Ascending aorta (tissue), 2 donors: ENCODE data around the gene HPS3. TPM values are rescaled to one million over a fixed set of nuclear protein-coding genes. Genes with fewer than 3 reads are reported as not detected.

Source experiments
- DNase-seq, 2 donors: peaks; one replicate each; pipeline ENCODE4 v3.0.0-alpha.2; 2019; ENCODE audit warnings: low spot score in 2 of 2
- H3K27ac ChIP-seq, 2 donors: fragments of 200-600 bp; sonication (generic); one replicate each; pipeline ENCODE4 v1.5.1; 2016 to 2017; ENCODE audit warnings: mild to moderate bottlenecking in 1 of 2
- H3K27me3 ChIP-seq: fragments of 200-600 bp; sonication (generic); one replicate; pipeline ENCODE4 v1.5.1; 2017
- H3K36me3 ChIP-seq, 2 donors: fragments of 200-600 bp; sonication (generic); one replicate each; pipeline ENCODE4 v1.5.1; 2016
- H3K4me1 ChIP-seq, 2 donors: fragments of 200-600 bp; sonication (generic); one replicate each; pipeline ENCODE4 v1.5.1; 2016 to 2017; ENCODE audit warnings: mild to moderate bottlenecking in 1 of 2
- H3K4me3 ChIP-seq, 2 donors: fragments of 200-600 bp; sonication (generic); one replicate each; pipeline ENCODE4 v1.5.1; 2016 to 2017; ENCODE audit warnings: mild to moderate bottlenecking in 1 of 2
- H3K9me3 ChIP-seq, 2 donors: fragments of 200-600 bp; sonication (generic); one replicate each; pipeline ENCODE4 v1.5.1; 2016
- intact Hi-C: fragments of 100-400 bp; cut with DNase I; formaldehyde crosslinking; loops from one replicate; pipeline ENCODE4 v1.15.1; 2023
- total RNA-seq: library from RNA; depleted of rRNA; stranded (reverse); fragments of >200 nt; gene quantifications from one replicate; pipeline ENCODE4 v1.1.0, GENCODE V29; 2016
- TF ChIP-seq, protein P1 (sequence below), 3 experiments: fragments of 200-600 bp in 2 of 3; fragments of 450-650 bp in 1 of 3; sonication (generic) in 2 of 3; IDR thresholded peaks; one replicate each; pipeline ENCODE4 v1.5.1; 2016 to 2019; ENCODE audit warnings: antibody characterized with exemption in 3 of 3, mild to moderate bottlenecking in 1 of 3, moderate library complexity in 1 of 3

The HPS3 gene
- total RNA-seq, 1 donor from 2014 or later = 18.9 TPM

DNA sequence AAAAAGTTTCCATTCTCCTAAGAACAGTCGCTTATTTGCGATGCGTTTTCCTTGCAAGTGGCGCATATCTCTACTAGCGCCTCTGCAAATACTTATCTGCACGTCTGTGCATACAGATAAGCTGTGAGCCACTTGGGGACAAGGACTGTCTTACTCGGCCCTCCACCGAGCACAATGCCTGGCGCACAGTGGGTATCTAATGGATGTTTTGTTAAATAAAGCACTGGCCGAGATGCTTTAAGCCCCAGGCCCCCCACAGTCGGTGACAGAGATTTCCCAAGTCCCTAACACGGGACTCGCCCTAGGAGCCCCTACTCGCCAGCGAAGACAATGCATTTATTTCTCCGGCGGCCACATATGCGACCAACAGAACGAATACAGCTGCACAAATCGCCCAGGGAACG, 43.6 kb upstream of the HPS3 start:
- H3K9me3 ChIP-seq = no peaks in the 10 kb centered on the region
- H3K36me3 ChIP-seq = peaks cover 0 to 4% of the 10 kb centered on the region in 2 donors
- TF ChIP-seq, protein P1, sequence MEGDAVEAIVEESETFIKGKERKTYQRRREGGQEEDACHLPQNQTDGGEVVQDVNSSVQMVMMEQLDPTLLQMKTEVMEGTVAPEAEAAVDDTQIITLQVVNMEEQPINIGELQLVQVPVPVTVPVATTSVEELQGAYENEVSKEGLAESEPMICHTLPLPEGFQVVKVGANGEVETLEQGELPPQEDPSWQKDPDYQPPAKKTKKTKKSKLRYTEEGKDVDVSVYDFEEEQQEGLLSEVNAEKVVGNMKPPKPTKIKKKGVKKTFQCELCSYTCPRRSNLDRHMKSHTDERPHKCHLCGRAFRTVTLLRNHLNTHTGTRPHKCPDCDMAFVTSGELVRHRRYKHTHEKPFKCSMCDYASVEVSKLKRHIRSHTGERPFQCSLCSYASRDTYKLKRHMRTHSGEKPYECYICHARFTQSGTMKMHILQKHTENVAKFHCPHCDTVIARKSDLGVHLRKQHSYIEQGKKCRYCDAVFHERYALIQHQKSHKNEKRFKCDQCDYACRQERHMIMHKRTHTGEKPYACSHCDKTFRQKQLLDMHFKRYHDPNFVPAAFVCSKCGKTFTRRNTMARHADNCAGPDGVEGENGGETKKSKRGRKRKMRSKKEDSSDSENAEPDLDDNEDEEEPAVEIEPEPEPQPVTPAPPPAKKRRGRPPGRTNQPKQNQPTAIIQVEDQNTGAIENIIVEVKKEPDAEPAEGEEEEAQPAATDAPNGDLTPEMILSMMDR (IDR thresholded peaks at IDR 0.05) = no peak
- peaks cover 4 to 6% of the 10 kb centered on the region in 2 donors for H3K4me1 ChIP-seq
- no peaks in the 10 kb centered on the region for H3K27me3 ChIP-seq
- H3K4me3 ChIP-seq = peak overlapping the region; percentile 74 to 84
- DNase-seq = no peak
- intact Hi-C loops = loop anchor here (1.0 to 5.0 kb wide), 2 partner anchors 43 to 114 kb away; partner anchors contain the start of gene HPS3
- peak overlapping the region; percentile 3 to 74 for H3K27ac ChIP-seq

DNA sequence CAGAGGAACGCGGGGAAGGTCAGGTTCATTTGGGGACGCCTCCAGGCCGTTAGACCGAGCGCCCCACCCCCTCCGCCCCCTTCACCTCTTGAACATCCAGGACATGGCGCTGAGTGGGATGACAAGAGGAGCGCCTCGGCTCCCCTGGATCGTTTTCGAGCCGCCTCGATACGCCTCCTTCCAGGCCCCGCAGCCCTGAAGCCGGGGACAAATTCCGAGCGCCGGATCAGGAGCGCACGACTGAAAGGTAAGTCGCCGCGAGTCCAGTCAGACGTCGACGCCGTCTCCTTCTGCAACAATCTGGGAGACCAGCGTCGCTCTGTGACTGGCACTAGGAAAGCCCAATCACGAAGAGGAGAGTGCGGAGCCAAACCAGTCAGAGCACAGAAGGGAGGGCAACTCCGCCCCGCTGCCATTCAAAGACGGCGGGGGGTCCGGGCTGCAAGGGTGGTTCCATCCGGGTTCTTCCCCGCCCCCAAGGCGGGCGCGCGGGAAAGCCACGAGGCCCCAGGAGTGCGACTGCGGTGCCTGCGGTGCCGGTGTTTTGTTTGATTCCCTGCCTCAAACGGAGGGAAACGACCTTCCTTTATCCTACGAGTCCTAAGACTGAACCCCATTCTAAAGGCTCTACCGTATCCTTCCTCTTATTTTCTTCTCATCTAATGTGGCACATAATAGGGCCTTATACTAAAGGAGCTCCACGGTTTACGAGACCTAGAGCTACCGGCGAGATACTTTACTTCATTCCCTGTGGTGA, 43.0 kb upstream of the HPS3 start, which contains the start of gene HLTF:
Gene HLTF, minus strand, starts transcription at position 302 of the 757 bp plus-strand sequence. Its CDS starts 197 bp downstream, at position 105.
- Histone ChIP-seq H3K36me3 (peaks cover 0 to 4% of the 10 kb centered on the region in 2 donors), H3K27ac (peak within 1 kb of the TSS; percentile 3 to 74), H3K9me3 (no peaks in the 10 kb centered on the region), H3K4me1 (peaks cover 4 to 6% of the 10 kb centered on the region in 2 donors), H3K27me3 (no peaks in the 10 kb centered on the region), H3K4me3 (peak within 1 kb of the TSS; percentile 74 to 84)
- peak; percentile 86 to 97 for DNase-seq
- TF ChIP-seq, protein P1 (IDR thresholded peaks at IDR 0.05) = no peak
- intact Hi-C loops = loop anchor here (1.0 to 5.0 kb wide), 2 partner anchors 43 to 114 kb away; partner anchors contain the start of gene HPS3

DNA sequence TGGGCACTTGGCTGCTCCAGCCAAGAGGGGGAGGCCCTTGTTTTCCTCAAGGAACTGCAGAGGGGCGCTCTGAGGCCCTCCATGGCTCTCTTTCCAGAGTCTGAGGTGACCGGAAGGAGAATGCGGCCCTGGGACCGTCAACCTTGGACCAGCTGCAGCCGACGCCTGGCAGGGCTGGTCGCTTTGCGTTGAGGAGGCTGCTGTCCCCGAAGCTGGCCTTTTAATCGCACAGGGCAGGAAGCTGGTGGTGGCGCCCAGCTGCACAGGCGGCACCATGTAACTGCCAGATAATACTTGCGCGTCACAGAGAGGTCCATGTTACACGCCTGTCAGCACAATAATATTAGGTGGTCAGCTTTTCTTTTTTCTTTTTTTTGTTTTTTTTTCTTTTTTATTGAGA, 42.2 kb upstream of the HPS3 start:
- TF ChIP-seq, protein P1 (IDR thresholded peaks at IDR 0.05) = no peak
- H3K27me3 ChIP-seq = no peaks in the 10 kb centered on the region
- no peak for DNase-seq
- intact Hi-C loops = loop anchor here (5.0 kb wide), 1 partner anchor 115 kb away; no protein-coding TSS in a partner anchor
- peaks cover 4 to 6% of the 10 kb centered on the region in 2 donors for H3K4me1 ChIP-seq
- H3K36me3 ChIP-seq = peaks cover 0 to 4% of the 10 kb centered on the region in 2 donors
- no peaks in the 10 kb centered on the region for H3K9me3 ChIP-seq
- no peak overlapping the region for H3K4me3 ChIP-seq
- H3K27ac ChIP-seq = no peak overlapping the region

DNA sequence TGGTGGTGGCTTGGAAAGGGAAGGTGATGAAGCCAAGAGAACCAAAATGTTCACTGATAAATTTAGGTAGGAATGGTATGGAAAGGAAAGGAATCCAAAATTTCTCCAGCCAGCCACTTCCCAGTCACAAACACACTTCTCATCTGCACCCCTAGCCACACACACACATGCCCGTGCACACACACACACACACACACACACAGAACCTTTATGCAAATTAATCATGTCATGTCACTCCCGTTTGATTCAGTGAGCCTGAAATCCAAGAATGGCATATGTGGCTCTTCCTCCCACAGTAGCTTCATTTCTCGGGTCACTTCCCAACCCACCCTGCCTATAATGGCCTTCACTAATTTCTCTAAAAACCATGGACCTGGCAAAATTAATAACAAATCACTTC, 40.0 kb upstream of the HPS3 start:
- no peak overlapping the region for H3K4me3 ChIP-seq
- no peaks in the 10 kb centered on the region for H3K36me3 ChIP-seq
- intact Hi-C loops = loop anchor here (5.0 kb wide), 1 partner anchor 117 kb away; no protein-coding TSS in a partner anchor
- peaks cover 4 to 6% of the 10 kb centered on the region in 2 donors for H3K4me1 ChIP-seq
- TF ChIP-seq, protein P1 (IDR thresholded peaks at IDR 0.05) = no peak
- no peak for DNase-seq
- H3K27me3 ChIP-seq = no peaks in the 10 kb centered on the region
- H3K27ac ChIP-seq = no peak overlapping the region
- H3K9me3 ChIP-seq = no peaks in the 10 kb centered on the region

DNA sequence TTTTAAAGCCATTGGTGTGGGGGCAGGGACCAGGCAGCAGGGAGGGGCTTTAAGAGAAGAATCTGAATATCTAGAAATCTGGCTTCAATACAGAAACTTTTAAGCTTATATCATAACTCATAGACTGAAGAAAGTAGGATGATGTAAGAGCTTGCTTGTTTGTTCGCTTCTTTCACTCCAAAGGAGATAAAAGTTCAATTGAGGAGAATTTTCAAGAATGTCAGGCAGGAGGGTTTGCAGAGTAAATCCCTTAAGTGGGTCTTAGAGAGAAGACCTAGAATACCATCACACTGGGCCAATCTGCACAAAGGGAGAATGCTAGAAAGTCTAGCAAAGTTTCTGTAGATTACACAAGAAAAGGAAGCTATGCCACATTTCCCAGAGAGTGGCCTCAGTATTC, 39.0 kb upstream of the HPS3 start:
- no peak for DNase-seq
- H3K4me3 ChIP-seq = no peak overlapping the region
- H3K9me3 ChIP-seq = no peaks in the 10 kb centered on the region
- H3K36me3 ChIP-seq = no peaks in the 10 kb centered on the region
- no peaks in the 10 kb centered on the region for H3K4me1 ChIP-seq
- H3K27me3 ChIP-seq = no peaks in the 10 kb centered on the region
- intact Hi-C loops = no loop called here
- TF ChIP-seq, protein P1 (IDR thresholded peaks at IDR 0.05) = no peak
- H3K27ac ChIP-seq = no peak overlapping the region
